HepG2 (cell line): ENCODE measurements around the gene TLN1. TPM values are rescaled to one million over a fixed set of nuclear protein-coding genes. Genes with fewer than 3 reads are reported as not detected.
A peak's percentile ranks its signal among the peaks of the same experiment; 100 is the strongest.

Source experiments
- CTCF ChIP-seq: sonication (generic); formaldehyde crosslinking; IDR thresholded peaks from 2 replicates; pipeline ENCODE4 v1.5.0; 2020; ENCODE audit warnings: mild to moderate bottlenecking, missing genetic modification reagents, moderate library complexity
- ETS1 ChIP-seq: sonication (generic); formaldehyde crosslinking; IDR thresholded peaks from 2 replicates; pipeline ENCODE4 v1.4.0; 2020; ENCODE audit warnings: missing genetic modification reagents
- JUNB ChIP-seq: sonication (generic); formaldehyde crosslinking; IDR thresholded peaks from 2 replicates; pipeline ENCODE4 v1.8.0; 2022; ENCODE audit warnings: missing genetic modification reagents, mild to moderate bottlenecking, borderline replicate concordance
- MLXIP ChIP-seq: sonication (generic); formaldehyde crosslinking; IDR thresholded peaks from 2 replicates; pipeline ENCODE4 v1.9.0; 2021; ENCODE audit warnings: missing genetic modification reagents, borderline replicate concordance
- NR1H2 ChIP-seq: sonication (generic); formaldehyde crosslinking; IDR thresholded peaks from 2 replicates; pipeline ENCODE4 v1.8.1; 2022; ENCODE audit warnings: low read depth, missing genetic modification reagents, borderline replicate concordance
- POLR2A ChIP-seq, 2 experiments: IDR thresholded peaks; 2 replicates each; pipeline ENCODE4 v1.6.1; 2011; ENCODE audit warnings: low read depth in 2 of 2, low read length in 2 of 2, mild to moderate bottlenecking in 1 of 2, moderate library complexity in 1 of 2; ENCODE audit not compliant: insufficient read depth in 1 of 2
- PRMT3 ChIP-seq: sonication (generic); formaldehyde crosslinking; IDR thresholded peaks from 2 replicates; pipeline ENCODE4 v1.8.1; 2022; ENCODE audit warnings: low read depth, mild to moderate bottlenecking, moderate library complexity, missing genetic modification reagents, borderline replicate concordance
- ZBTB44 ChIP-seq: sonication (generic); formaldehyde crosslinking; IDR thresholded peaks from 2 replicates; pipeline ENCODE4 v1.4.0; 2020; ENCODE audit warnings: missing genetic modification reagents
- ZNF124 ChIP-seq: sonication (generic); formaldehyde crosslinking; IDR thresholded peaks from 2 replicates; pipeline ENCODE4 v1.4.0; 2020; ENCODE audit warnings: missing genetic modification reagents
- ZNF3 ChIP-seq: IDR thresholded peaks from 2 replicates; pipeline ENCODE4 v1.7.0; 2017; ENCODE audit warnings: inconsistent platforms
- ZNF30 ChIP-seq: sonication (generic); formaldehyde crosslinking; IDR thresholded peaks from 2 replicates; pipeline ENCODE4 v1.5.0; 2020; ENCODE audit warnings: mild to moderate bottlenecking, missing genetic modification reagents
- ZNF317 ChIP-seq: sonication (generic); formaldehyde crosslinking; IDR thresholded peaks from 2 replicates; pipeline ENCODE4 v1.5.0; 2020; ENCODE audit warnings: mild to moderate bottlenecking, missing genetic modification reagents
- ZNF326 ChIP-seq: sonication (generic); formaldehyde crosslinking; IDR thresholded peaks from 2 replicates; pipeline ENCODE4 v1.4.0; 2020; ENCODE audit warnings: missing genetic modification reagents, borderline replicate concordance
- ZNF567 ChIP-seq: sonication (generic); formaldehyde crosslinking; IDR thresholded peaks from 2 replicates; pipeline ENCODE4 v1.8.1; 2023; ENCODE audit warnings: mild to moderate bottlenecking, missing genetic modification reagents, borderline replicate concordance
- ZSCAN21 ChIP-seq: sonication (generic); formaldehyde crosslinking; IDR thresholded peaks from 2 replicates; pipeline ENCODE4 v1.8.0; 2022; ENCODE audit warnings: mild to moderate bottlenecking, missing genetic modification reagents, moderate library complexity, borderline replicate concordance
- polyA plus RNA-seq, 8 experiments: library from polyadenylated mRNA; depleted of rRNA in 3 of 8; stranded (reverse) in 7 of 8; unstranded in 1 of 8; fragments of >200 nt; fragmentation: Illumina TruSeq in 4 of 8; extraction: Trizol in 4 of 8; gene quantifications; 2 replicates each; pipeline versions ENCODE4 v1.2.1 to v1.2.3, GENCODE V29; 2011 to 2016; ENCODE audit warnings: low read depth in 4 of 8, missing spikeins in 1 of 8, mixed read lengths in 1 of 8; ENCODE audit not compliant: insufficient read depth in 1 of 8
- total RNA-seq, 5 experiments: library from RNA; depleted of rRNA; stranded (reverse); fragments of >200 nt; fragmentation: Illumina TruSeq; extraction: Trizol; gene quantifications; 2 replicates each; pipeline ENCODE4 v1.2.3, GENCODE V29; 2016; ENCODE audit warnings: low read depth in 1 of 5
- TF ChIP-seq, protein P1 (sequence below): sonication (generic); formaldehyde crosslinking; IDR thresholded peaks from 2 replicates; pipeline ENCODE4 v1.8.1; 2023; ENCODE audit warnings: mild to moderate bottlenecking, inconsistent platforms, moderate library complexity, missing genetic modification reagents, borderline replicate concordance
- TF ChIP-seq, protein P2 (sequence below): sonication (generic); formaldehyde crosslinking; IDR thresholded peaks from 2 replicates; pipeline ENCODE4 v1.5.0; 2020; ENCODE audit warnings: mild to moderate bottlenecking, missing genetic modification reagents

Gene TLN1
- total and polyA plus RNA-seq, 2 of the 13 experiments (the other 11 are each of a cell fraction or from before 2014, with no cell fraction given): 35.2 to 51.8 TPM

GRCh38 chr9:35657546-35658136 lies 74.4 kb downstream of the TLN1 start, which contains the start of gene RMRP (continued):
- TF ChIP-seq ETS1 (CRISPR knock-in tag) (no peak), ZBTB44 (CRISPR knock-in tag) (no peak), NR1H2 (peak; percentile 94), ZNF567 (CRISPR knock-in tag) (peak; percentile 69; the same call in 1 of the 2 replicates), CTCF (CRISPR knock-in tag) (peak; percentile 65), MLXIP (peak; percentile 94), ZNF30 (no peak), PRMT3 (CRISPR knock-in tag) (peak; percentile 94; the same call in 1 of the 2 replicates), ZNF124 (CRISPR knock-in tag) (peak; percentile 94), ZNF326 (CRISPR knock-in tag) (no peak), JUNB (peak; percentile 79), ZSCAN21 (CRISPR knock-in tag) (peak; percentile 96), ZNF317 (CRISPR knock-in tag) (peak; percentile 78; the same call in 1 of the 2 replicates), ZNF3 (CRISPR knock-in tag) (0 out of 2 replicates have a peak, but pooled peaks have one; percentile 38), POLR2A (IDR thresholded peaks at IDR 0.05; ENCODE audit: insufficient read depth in 1 of 2, low read depth in 2 of 2, low read length in 2 of 2) (peak in 1 of 2 experiments; percentile 74; a peak in 1 of 4 replicates)
- TF ChIP-seq, protein P1, sequence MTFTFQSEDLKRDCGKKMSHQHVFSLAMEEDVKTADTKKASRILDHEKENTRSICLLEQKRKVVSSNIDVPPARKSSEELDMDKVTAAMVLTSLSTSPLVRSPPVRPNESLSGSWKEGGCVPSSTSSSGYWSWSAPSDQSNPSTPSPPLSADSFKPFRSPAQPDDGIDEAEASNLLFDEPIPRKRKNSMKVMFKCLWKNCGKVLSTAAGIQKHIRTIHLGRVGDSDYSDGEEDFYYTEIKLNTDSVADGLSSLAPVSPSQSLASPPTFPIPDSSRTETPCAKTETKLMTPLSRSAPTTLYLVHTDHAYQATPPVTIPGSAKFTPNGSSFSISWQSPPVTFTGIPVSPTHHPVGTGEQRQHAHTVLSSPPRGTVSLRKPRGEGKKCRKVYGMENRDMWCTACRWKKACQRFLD: peak; percentile 79
- TF ChIP-seq, protein P2, sequence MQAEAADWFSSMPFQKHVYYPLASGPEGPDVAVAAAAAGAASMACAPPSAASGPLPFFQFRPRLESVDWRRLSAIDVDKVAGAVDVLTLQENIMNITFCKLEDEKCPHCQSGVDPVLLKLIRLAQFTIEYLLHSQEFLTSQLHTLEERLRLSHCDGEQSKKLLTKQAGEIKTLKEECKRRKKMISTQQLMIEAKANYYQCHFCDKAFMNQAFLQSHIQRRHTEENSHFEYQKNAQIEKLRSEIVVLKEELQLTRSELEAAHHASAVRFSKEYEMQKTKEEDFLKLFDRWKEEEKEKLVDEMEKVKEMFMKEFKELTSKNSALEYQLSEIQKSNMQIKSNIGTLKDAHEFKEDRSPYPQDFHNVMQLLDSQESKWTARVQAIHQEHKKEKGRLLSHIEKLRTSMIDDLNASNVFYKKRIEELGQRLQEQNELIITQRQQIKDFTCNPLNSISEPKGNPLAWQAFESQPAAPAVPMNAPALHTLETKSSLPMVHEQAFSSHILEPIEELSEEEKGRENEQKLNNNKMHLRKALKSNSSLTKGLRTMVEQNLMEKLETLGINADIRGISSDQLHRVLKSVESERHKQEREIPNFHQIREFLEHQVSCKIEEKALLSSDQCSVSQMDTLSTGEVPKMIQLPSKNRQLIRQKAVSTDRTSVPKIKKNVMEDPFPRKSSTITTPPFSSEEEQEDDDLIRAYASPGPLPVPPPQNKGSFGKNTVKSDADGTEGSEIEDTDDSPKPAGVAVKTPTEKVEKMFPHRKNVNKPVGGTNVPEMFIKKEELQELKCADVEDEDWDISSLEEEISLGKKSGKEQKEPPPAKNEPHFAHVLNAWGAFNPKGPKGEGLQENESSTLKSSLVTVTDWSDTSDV (CRISPR knock-in tag): peak; percentile 94; the same call in 1 of the 2 replicates
